ENCODE results near the gene TMX4.

GRCh38 chr20:8062756-8063155, 43.2 kb upstream of the TMX4 start:
- no peak for TF ChIP-seq EZH2 (IDR thresholded peaks at IDR 0.05; ENCODE audit: borderline replicate concordance, low read length)
- TF ChIP-seq, protein P1, sequence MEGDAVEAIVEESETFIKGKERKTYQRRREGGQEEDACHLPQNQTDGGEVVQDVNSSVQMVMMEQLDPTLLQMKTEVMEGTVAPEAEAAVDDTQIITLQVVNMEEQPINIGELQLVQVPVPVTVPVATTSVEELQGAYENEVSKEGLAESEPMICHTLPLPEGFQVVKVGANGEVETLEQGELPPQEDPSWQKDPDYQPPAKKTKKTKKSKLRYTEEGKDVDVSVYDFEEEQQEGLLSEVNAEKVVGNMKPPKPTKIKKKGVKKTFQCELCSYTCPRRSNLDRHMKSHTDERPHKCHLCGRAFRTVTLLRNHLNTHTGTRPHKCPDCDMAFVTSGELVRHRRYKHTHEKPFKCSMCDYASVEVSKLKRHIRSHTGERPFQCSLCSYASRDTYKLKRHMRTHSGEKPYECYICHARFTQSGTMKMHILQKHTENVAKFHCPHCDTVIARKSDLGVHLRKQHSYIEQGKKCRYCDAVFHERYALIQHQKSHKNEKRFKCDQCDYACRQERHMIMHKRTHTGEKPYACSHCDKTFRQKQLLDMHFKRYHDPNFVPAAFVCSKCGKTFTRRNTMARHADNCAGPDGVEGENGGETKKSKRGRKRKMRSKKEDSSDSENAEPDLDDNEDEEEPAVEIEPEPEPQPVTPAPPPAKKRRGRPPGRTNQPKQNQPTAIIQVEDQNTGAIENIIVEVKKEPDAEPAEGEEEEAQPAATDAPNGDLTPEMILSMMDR (IDR thresholded peaks at IDR 0.05; ENCODE audit: low read length): no peak

Measured in OCI-LY1 (cell line).